Liver (tissue), 9 donors: ENCODE measurements around the gene ERC1. TPM values are rescaled to one million over a fixed set of nuclear protein-coding genes. Genes with fewer than 3 reads are reported as not detected.

Source experiments
- DNase-seq: peaks from one replicate; pipeline ENCODE4 v3.0.0-alpha.2; 2017; ENCODE audit warnings: low spot score
- H3K27ac ChIP-seq, 2 donors: one replicate each; pipeline ENCODE4 v1.7.0; 2013; ENCODE audit warnings: inconsistent platforms in 2 of 2, low read length in 2 of 2, control low read depth in 1 of 2, low read depth in 1 of 2, mild to moderate bottlenecking in 1 of 2
- H3K27me3 ChIP-seq, 4 donors: one replicate each; pipeline versions ENCODE4 v1.6.1 to v1.7.0; 2013; ENCODE audit warnings: low read length in 3 of 4, inconsistent platforms in 1 of 4, mild to moderate bottlenecking in 1 of 4, moderate library complexity in 1 of 4; ENCODE audit not compliant: control insufficient read depth in 4 of 4, insufficient read depth in 4 of 4
- H3K36me3 ChIP-seq, 4 donors: one replicate each; pipeline versions ENCODE4 v1.6.1 to v1.7.0; 2013; ENCODE audit warnings: low read length in 3 of 4, mild to moderate bottlenecking in 3 of 4, low read depth in 1 of 4, moderate library complexity in 1 of 4; ENCODE audit not compliant: control insufficient read depth in 4 of 4, insufficient read depth in 3 of 4
- H3K4me1 ChIP-seq, 4 donors: one replicate each; pipeline versions ENCODE4 v1.6.1 to v1.7.0; 2013; ENCODE audit warnings: low read length in 3 of 4, mild to moderate bottlenecking in 3 of 4, moderate library complexity in 1 of 4; ENCODE audit not compliant: control insufficient read depth in 4 of 4, insufficient read depth in 4 of 4
- H3K4me3 ChIP-seq, 3 donors: one replicate each; pipeline versions ENCODE4 v1.6.1 to v1.7.0; 2013; ENCODE audit warnings: low read length in 3 of 3, control low read depth in 1 of 3, low read depth in 1 of 3, mild to moderate bottlenecking in 1 of 3
- H3K9ac ChIP-seq, 2 donors: one replicate each; pipeline ENCODE4 v1.7.0; 2013; ENCODE audit warnings: low read length in 2 of 2, mild to moderate bottlenecking in 2 of 2, moderate library complexity in 2 of 2, control low read depth in 1 of 2, low read depth in 1 of 2
- H3K9me3 ChIP-seq, 4 donors: one replicate each; pipeline versions ENCODE4 v1.6.1 to v1.7.0; 2013; ENCODE audit warnings: low read length in 3 of 4; ENCODE audit not compliant: control insufficient read depth in 4 of 4
- FOXA1 ChIP-seq: IDR thresholded peaks from 2 replicates; pipeline ENCODE4 v1.6.1; 2016; ENCODE audit warnings: antibody characterized with exemption
- FOXA2 ChIP-seq: IDR thresholded peaks from 2 replicates; pipeline ENCODE4 v1.6.1; 2016; ENCODE audit warnings: antibody characterized with exemption
- GABPA ChIP-seq, 2 donors: IDR thresholded peaks in 1 of 2; conservative IDR thresholded peaks in 1 of 2; 2 replicates each; pipeline ENCODE4 v1.6.1; 2016; ENCODE audit warnings: antibody characterized with exemption in 2 of 2, mild to moderate bottlenecking in 1 of 2, moderate library complexity in 1 of 2
- HNF4A ChIP-seq, 2 donors: conservative IDR thresholded peaks; 2 replicates each; pipeline ENCODE4 v1.6.1; 2016; ENCODE audit warnings: antibody characterized with exemption in 2 of 2, mild to moderate bottlenecking in 2 of 2
- HNF4G ChIP-seq: IDR thresholded peaks from 2 replicates; pipeline ENCODE4 v1.6.1; 2016; ENCODE audit warnings: antibody characterized with exemption
- JUND ChIP-seq, 2 donors: IDR thresholded peaks; 2 replicates each; pipeline ENCODE4 v1.6.1; 2016; ENCODE audit warnings: antibody characterized with exemption in 2 of 2
- NR2F2 ChIP-seq: IDR thresholded peaks from 2 replicates; pipeline ENCODE4 v1.6.1; 2016; ENCODE audit warnings: antibody characterized with exemption
- RAD21 ChIP-seq, 2 donors: IDR thresholded peaks; 2 replicates each; pipeline ENCODE4 v1.6.1; 2016; ENCODE audit warnings: antibody characterized with exemption in 2 of 2, mild to moderate bottlenecking in 2 of 2
- SP1 ChIP-seq: IDR thresholded peaks from 2 replicates; pipeline ENCODE4 v1.6.1; 2018; ENCODE audit warnings: antibody characterized with exemption, mild to moderate bottlenecking
- TAF1 ChIP-seq: conservative IDR thresholded peaks from 2 replicates; pipeline ENCODE4 v1.6.1; 2016; ENCODE audit warnings: antibody characterized with exemption, mild to moderate bottlenecking
- YY1 ChIP-seq: IDR thresholded peaks from 2 replicates; pipeline ENCODE4 v1.6.1; 2016; ENCODE audit warnings: antibody characterized with exemption, mild to moderate bottlenecking
- WGBS: extraction: QIAGEN DNeasy Blood & Tissue Kit; methylation state at CpG from one replicate; pipeline ENCODE4 v1.1.7; 2013; 5-methylcytosine and 5-hydroxymethylcytosine counted together
- polyA plus RNA-seq, 2 donors: library from polyadenylated mRNA; stranded (reverse) in 1 of 2; unstranded in 1 of 2; fragments of 200-250 nt in 1 of 2; fragments of >200 nt in 1 of 2; fragmentation: Nextera tagmentation in 1 of 2; extraction: Ambion mirVana in 1 of 2; gene quantifications; one replicate each; pipeline versions ENCODE4 v1.2.1 to v1.2.3, GENCODE V29; 2013 to 2015
- total RNA-seq, 2 donors: library from RNA; depleted of rRNA; stranded (reverse); fragments of >200 nt; gene quantifications; one replicate each; pipeline ENCODE4 v1.2.3, GENCODE V29; 2014
- TF ChIP-seq, protein P1 (sequence below): IDR thresholded peaks from 2 replicates; pipeline ENCODE4 v1.6.1; 2016; ENCODE audit warnings: antibody characterized with exemption, mild to moderate bottlenecking
- TF ChIP-seq, protein P2 (sequence below): IDR thresholded peaks from 2 replicates; pipeline ENCODE4 v1.6.1; 2016; ENCODE audit warnings: antibody characterized with exemption
- TF ChIP-seq, protein P3 (sequence below): fragments of 150-350 bp; IDR thresholded peaks from 2 replicates; pipeline ENCODE4 v1.5.1; 2017; ENCODE audit warnings: improper control_type of control experiment, low read depth, low read length; ENCODE audit not compliant: missing input control
- TF ChIP-seq, protein P4 (sequence below): IDR thresholded peaks from 2 replicates; pipeline ENCODE4 v1.6.1; 2016; ENCODE audit warnings: antibody characterized with exemption
- TF ChIP-seq, protein P5 (sequence below): IDR thresholded peaks from 2 replicates; pipeline ENCODE4 v1.6.1; 2016; ENCODE audit warnings: antibody characterized with exemption
- donor health status: healthy.
- donor health status: healthy.
- donor health status: healthy.
- donor health status: healthy.
- donor health status: healthy.

The ERC1 gene
- total and polyA plus RNA-seq, 4 donors: 6.2 to 50.2 (median 10.3) TPM

DNA sequence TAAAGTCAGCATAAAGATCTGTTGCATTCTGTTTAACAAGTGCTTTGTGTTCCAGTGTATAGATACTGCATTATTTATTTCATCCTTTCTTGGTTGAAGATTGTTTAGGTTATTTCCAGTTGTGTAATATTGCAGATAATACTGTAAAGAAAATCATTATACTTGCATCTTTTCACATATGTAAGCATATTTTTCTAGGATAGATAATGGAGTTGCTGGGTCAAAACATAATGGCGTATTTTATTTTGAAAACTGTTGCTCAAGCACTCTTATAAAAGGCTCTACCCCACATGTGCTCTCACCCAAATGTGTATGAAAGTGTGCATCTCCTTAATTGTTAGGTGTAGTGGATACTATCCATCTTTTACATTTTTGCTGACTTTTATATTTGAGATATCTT, 329.0 kb downstream of the ERC1 start (continued):
- TF ChIP-seq, protein P1, sequence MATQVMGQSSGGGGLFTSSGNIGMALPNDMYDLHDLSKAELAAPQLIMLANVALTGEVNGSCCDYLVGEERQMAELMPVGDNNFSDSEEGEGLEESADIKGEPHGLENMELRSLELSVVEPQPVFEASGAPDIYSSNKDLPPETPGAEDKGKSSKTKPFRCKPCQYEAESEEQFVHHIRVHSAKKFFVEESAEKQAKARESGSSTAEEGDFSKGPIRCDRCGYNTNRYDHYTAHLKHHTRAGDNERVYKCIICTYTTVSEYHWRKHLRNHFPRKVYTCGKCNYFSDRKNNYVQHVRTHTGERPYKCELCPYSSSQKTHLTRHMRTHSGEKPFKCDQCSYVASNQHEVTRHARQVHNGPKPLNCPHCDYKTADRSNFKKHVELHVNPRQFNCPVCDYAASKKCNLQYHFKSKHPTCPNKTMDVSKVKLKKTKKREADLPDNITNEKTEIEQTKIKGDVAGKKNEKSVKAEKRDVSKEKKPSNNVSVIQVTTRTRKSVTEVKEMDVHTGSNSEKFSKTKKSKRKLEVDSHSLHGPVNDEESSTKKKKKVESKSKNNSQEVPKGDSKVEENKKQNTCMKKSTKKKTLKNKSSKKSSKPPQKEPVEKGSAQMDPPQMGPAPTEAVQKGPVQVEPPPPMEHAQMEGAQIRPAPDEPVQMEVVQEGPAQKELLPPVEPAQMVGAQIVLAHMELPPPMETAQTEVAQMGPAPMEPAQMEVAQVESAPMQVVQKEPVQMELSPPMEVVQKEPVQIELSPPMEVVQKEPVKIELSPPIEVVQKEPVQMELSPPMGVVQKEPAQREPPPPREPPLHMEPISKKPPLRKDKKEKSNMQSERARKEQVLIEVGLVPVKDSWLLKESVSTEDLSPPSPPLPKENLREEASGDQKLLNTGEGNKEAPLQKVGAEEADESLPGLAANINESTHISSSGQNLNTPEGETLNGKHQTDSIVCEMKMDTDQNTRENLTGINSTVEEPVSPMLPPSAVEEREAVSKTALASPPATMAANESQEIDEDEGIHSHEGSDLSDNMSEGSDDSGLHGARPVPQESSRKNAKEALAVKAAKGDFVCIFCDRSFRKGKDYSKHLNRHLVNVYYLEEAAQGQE: no peak
- no peak for TF ChIP-seq FOXA1
- TF ChIP-seq GABPA (IDR thresholded peaks at IDR 0.05 in 1 of 2, conservative IDR thresholded peaks at IDR 0.05 in 1 of 2): no peak

DNA sequence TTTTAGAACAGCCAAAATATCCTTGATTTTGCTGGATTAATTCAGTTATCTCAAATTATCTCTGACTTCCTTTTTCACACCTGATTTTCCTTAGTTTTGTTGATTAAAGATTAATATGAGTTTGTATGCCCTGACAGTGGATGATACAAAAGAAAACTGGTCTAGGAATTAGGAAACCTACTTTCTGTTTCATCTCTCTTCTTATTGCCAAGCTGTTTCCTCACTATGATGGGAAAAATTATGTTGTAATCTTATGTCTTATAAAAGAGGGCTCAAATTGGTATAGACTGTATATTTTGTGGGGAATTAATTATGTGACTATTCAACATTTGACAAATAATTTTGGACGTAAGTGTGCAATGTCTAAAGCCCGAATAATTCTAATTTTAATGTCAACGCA, 331.8 kb downstream of the ERC1 start:
- no peak for DNase-seq
- H3K4me3 ChIP-seq: no peak overlapping the region
- 98% methylated on average over 3 of the region's 3 CpGs for WGBS
- H3K9me3 ChIP-seq: no peaks in the 10 kb centered on the region
- no peak for TF ChIP-seq YY1
- TF ChIP-seq, protein P2, sequence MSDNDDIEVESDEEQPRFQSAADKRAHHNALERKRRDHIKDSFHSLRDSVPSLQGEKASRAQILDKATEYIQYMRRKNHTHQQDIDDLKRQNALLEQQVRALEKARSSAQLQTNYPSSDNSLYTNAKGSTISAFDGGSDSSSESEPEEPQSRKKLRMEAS: no peak
- TF ChIP-seq NR2F2: no peak
- TF ChIP-seq, protein P3, sequence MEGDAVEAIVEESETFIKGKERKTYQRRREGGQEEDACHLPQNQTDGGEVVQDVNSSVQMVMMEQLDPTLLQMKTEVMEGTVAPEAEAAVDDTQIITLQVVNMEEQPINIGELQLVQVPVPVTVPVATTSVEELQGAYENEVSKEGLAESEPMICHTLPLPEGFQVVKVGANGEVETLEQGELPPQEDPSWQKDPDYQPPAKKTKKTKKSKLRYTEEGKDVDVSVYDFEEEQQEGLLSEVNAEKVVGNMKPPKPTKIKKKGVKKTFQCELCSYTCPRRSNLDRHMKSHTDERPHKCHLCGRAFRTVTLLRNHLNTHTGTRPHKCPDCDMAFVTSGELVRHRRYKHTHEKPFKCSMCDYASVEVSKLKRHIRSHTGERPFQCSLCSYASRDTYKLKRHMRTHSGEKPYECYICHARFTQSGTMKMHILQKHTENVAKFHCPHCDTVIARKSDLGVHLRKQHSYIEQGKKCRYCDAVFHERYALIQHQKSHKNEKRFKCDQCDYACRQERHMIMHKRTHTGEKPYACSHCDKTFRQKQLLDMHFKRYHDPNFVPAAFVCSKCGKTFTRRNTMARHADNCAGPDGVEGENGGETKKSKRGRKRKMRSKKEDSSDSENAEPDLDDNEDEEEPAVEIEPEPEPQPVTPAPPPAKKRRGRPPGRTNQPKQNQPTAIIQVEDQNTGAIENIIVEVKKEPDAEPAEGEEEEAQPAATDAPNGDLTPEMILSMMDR: no peak
- TF ChIP-seq, protein P1: no peak
- TF ChIP-seq, protein P4, sequence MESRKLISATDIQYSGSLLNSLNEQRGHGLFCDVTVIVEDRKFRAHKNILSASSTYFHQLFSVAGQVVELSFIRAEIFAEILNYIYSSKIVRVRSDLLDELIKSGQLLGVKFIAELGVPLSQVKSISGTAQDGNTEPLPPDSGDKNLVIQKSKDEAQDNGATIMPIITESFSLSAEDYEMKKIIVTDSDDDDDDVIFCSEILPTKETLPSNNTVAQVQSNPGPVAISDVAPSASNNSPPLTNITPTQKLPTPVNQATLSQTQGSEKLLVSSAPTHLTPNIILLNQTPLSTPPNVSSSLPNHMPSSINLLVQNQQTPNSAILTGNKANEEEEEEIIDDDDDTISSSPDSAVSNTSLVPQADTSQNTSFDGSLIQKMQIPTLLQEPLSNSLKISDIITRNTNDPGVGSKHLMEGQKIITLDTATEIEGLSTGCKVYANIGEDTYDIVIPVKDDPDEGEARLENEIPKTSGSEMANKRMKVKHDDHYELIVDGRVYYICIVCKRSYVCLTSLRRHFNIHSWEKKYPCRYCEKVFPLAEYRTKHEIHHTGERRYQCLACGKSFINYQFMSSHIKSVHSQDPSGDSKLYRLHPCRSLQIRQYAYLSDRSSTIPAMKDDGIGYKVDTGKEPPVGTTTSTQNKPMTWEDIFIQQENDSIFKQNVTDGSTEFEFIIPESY: no peak
- no peak for TF ChIP-seq FOXA1
- no peak for TF ChIP-seq TAF1
- TF ChIP-seq HNF4A (conservative IDR thresholded peaks at IDR 0.05): no peak
- no peak for TF ChIP-seq JUND (IDR thresholded peaks at IDR 0.05)
- TF ChIP-seq GABPA (IDR thresholded peaks at IDR 0.05 in 1 of 2, conservative IDR thresholded peaks at IDR 0.05 in 1 of 2): no peak
- TF ChIP-seq FOXA2: no peak
- no peak for TF ChIP-seq RAD21 (IDR thresholded peaks at IDR 0.05)
- no peak for TF ChIP-seq SP1
- TF ChIP-seq, protein P5, sequence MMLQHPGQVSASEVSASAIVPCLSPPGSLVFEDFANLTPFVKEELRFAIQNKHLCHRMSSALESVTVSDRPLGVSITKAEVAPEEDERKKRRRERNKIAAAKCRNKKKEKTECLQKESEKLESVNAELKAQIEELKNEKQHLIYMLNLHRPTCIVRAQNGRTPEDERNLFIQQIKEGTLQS: no peak
- no peak for TF ChIP-seq HNF4G
- no peaks in the 10 kb centered on the region for H3K27me3 ChIP-seq
- H3K36me3 ChIP-seq: no peaks in the 10 kb centered on the region
- peaks cover 0 to 12% (median 7%) of the 10 kb centered on the region in 4 donors for H3K4me1 ChIP-seq
- H3K27ac ChIP-seq: no peak overlapping the region
- no peak overlapping the region for H3K9ac ChIP-seq
